Body of pancreas (tissue), 4 donors: Measurements from ENCODE around the gene MOV10L1. TPM values are rescaled to one million over a fixed set of nuclear protein-coding genes. Genes with fewer than 3 reads are reported as not detected.

Experiments used
- ATAC-seq: fragments of 150-250 bp; one replicate; pipeline ENCODE4 v1.9.1; 2016
- DNase-seq, 4 donors: peaks; one replicate each; pipeline ENCODE4 v3.0.0-alpha.2; 2019
- H3K27ac ChIP-seq, 4 donors: fragments of 200-600 bp; sonication (generic); 1 replicate in 3 of 4; 2 replicates in 1 of 4; pipeline versions ENCODE4 v1.5.1 to v1.6.1; 2016 to 2019; ENCODE audit warnings: mild to moderate bottlenecking in 1 of 4, mixed read lengths in 1 of 4, moderate library complexity in 1 of 4
- H3K27me3 ChIP-seq, 2 donors: fragments of 200-600 bp; sonication (generic); one replicate each; pipeline ENCODE4 v1.6.0; 2016; ENCODE audit warnings: mild to moderate bottlenecking in 1 of 2
- H3K36me3 ChIP-seq, 2 donors: fragments of 200-600 bp; sonication (generic); replicated peaks in 1 of 2; 2 replicates each; pipeline ENCODE4 v1.5.1; 2016; ENCODE audit warnings: low read depth in 2 of 2; ENCODE audit not compliant: insufficient read depth in 1 of 2
- H3K4me1 ChIP-seq: fragments of 200-600 bp; sonication (generic); one replicate; pipeline ENCODE4 v1.6.0; 2016
- H3K4me3 ChIP-seq, 2 donors: fragments of 200-600 bp; sonication (generic); 1 replicate in 1 of 2; 2 replicates in 1 of 2; pipeline ENCODE4 v1.5.1; 2016 to 2019
- H3K9me3 ChIP-seq, 3 donors: fragments of 200-600 bp; sonication (generic); 1 replicate in 2 of 3; 2 replicates in 1 of 3; pipeline ENCODE4 v1.5.1; 2016
- POLR2A ChIP-seq, 3 donors: fragments of 450-650 bp; IDR thresholded peaks; one replicate each; pipeline ENCODE4 v1.6.1; 2016; ENCODE audit warnings: antibody characterized with exemption in 3 of 3, mild to moderate bottlenecking in 2 of 3
- WGBS, 2 donors: methylation state at CpG; one replicate each; pipeline ENCODE4 v1.1.5; 2017; 5-methylcytosine and 5-hydroxymethylcytosine counted together
- intact Hi-C: fragments of 100-400 bp; cut with DNase I; formaldehyde crosslinking; loops from one replicate; pipeline ENCODE4 v1.15.1; 2023
- total RNA-seq, 2 donors: library from RNA; depleted of rRNA; stranded (reverse); fragments of >200 nt; gene quantifications; one replicate each; pipeline ENCODE4 v1.1.0, GENCODE V29; 2016
- TF ChIP-seq, protein P1 (sequence below), 7 experiments: fragments of 450-650 bp in 4 of 7; fragments of 200-600 bp in 3 of 7; sonication (generic) in 3 of 7; IDR thresholded peaks; one replicate each; pipeline ENCODE4 v1.5.1; 2016 to 2019; ENCODE audit warnings: antibody characterized with exemption in 7 of 7

MOV10L1 gene
- total RNA-seq, 2 donors from 2014 or later: 0.52 TPM; not detected in 1

GRCh38 chr22:50107529-50107928 is 17.7 kb downstream of the MOV10L1 start:
- intact Hi-C loops: no loop called here
- WGBS, 2 donors: 78 to 80% methylated on average over 8 to 9 of the region's 9 CpGs
- no peaks in the 10 kb centered on the region for H3K4me1 ChIP-seq
- H3K36me3 ChIP-seq: no peaks in the 10 kb centered on the region
- H3K9me3 ChIP-seq: no peaks in the 10 kb centered on the region
- ATAC-seq: no peak
- H3K4me3 ChIP-seq: no peak overlapping the region
- TF ChIP-seq POLR2A (IDR thresholded peaks at IDR 0.05): no peak
- TF ChIP-seq, protein P1, sequence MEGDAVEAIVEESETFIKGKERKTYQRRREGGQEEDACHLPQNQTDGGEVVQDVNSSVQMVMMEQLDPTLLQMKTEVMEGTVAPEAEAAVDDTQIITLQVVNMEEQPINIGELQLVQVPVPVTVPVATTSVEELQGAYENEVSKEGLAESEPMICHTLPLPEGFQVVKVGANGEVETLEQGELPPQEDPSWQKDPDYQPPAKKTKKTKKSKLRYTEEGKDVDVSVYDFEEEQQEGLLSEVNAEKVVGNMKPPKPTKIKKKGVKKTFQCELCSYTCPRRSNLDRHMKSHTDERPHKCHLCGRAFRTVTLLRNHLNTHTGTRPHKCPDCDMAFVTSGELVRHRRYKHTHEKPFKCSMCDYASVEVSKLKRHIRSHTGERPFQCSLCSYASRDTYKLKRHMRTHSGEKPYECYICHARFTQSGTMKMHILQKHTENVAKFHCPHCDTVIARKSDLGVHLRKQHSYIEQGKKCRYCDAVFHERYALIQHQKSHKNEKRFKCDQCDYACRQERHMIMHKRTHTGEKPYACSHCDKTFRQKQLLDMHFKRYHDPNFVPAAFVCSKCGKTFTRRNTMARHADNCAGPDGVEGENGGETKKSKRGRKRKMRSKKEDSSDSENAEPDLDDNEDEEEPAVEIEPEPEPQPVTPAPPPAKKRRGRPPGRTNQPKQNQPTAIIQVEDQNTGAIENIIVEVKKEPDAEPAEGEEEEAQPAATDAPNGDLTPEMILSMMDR (IDR thresholded peaks at IDR 0.05): no peak
- no peak for DNase-seq
- no peak overlapping the region for H3K27ac ChIP-seq
- H3K27me3 ChIP-seq: no peaks in the 10 kb centered on the region

GRCh38 chr22:50111056-50111455 is 21.2 kb downstream of the MOV10L1 start:
- H3K27me3 ChIP-seq: no peaks in the 10 kb centered on the region

GRCh38 chr22:50112151-50113118 is 22.6 kb downstream of the MOV10L1 start:
- intact Hi-C loops: no loop called here
- Histone ChIP-seq H3K27me3 (no peaks in the 10 kb centered on the region), H3K27ac (no peak overlapping the region), H3K36me3 (no peaks in the 10 kb centered on the region), H3K4me1 (no peaks in the 10 kb centered on the region), H3K4me3 (no peak overlapping the region), H3K9me3 (no peaks in the 10 kb centered on the region)
- 51 to 67% methylated on average over 13 to 28 of the region's 28 CpGs for WGBS, 2 donors
- peak in 1 of 4 donors; percentile 11 for DNase-seq
- ATAC-seq: no peak
- TF ChIP-seq POLR2A (IDR thresholded peaks at IDR 0.05): no peak
- TF ChIP-seq, protein P1 (IDR thresholded peaks at IDR 0.05): no peak

More at GRCh38 chr22:50111056-50111455, 21.2 kb downstream of the MOV10L1 start:
- Histone ChIP-seq H3K27ac (no peak overlapping the region), H3K36me3 (no peaks in the 10 kb centered on the region), H3K4me3 (no peak overlapping the region), H3K4me1 (no peaks in the 10 kb centered on the region), H3K9me3 (no peaks in the 10 kb centered on the region)
- DNase-seq (no peak), ATAC-seq (no peak)
- TF ChIP-seq POLR2A (IDR thresholded peaks at IDR 0.05): no peak
- TF ChIP-seq, protein P1 (IDR thresholded peaks at IDR 0.05): no peak
- 89 to 92% methylated on average over 1 of the region's 1 CpG for WGBS, 2 donors
- intact Hi-C loops: no loop called here

DNA sequence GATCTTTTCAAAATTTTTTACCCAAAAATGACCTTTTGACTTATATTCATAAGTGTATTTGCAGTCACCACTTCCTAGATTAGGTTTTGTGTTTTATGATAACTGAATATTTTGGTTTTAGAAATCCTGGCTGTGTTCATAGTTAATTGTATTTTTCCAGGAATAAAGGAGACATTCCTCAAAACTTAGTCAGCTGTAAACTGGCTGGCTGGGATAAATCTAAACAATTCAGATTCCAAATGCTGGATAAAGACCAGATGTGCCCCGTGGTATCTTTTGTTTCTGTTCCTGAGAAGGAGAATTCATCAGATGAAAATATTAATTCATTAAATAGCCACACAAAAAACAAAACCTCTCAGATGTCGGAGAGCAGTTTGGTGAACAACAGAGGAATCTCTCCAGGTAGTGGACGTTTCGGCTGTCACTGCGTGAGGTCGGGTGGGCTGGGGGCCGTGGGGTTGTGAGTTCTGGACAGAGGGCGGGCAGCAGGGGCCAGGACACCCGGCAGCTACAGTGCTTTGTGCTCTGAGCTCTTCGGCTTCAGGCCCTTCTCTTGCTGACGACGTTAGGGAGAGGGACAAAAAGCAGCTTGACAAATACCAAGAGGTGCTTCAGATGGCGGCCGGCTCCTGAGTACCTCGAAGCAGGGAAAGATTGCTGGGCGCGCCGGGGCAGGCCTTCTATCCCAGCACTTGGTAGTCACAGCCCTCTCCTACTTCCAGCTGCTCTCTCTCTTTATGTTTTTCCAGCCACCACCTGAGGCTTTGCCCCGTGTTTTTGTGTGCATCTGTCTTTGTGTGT is 24.6 kb downstream of the MOV10L1 start:
- TF ChIP-seq, protein P1 (IDR thresholded peaks at IDR 0.05): no peak
- no peak for TF ChIP-seq POLR2A (IDR thresholded peaks at IDR 0.05)
- Histone ChIP-seq H3K4me3 (no peak overlapping the region), H3K27ac (no peak overlapping the region), H3K4me1 (no peaks in the 10 kb centered on the region), H3K27me3 (no peaks in the 10 kb centered on the region), H3K36me3 (no peaks in the 10 kb centered on the region), H3K9me3 (no peaks in the 10 kb centered on the region)
- no peak for ATAC-seq
- DNase-seq: no peak
- intact Hi-C loops: no loop called here
- 42 to 56% methylated on average over 19 of the region's 19 CpGs for WGBS, 2 donors
